Endothelial cell of umbilical vein (primary cell): ENCODE measurements around the gene IVD. TPM values are rescaled to one million over a fixed set of nuclear protein-coding genes. Genes with fewer than 3 reads are reported as not detected.

ENCODE experiments used
- BruUV-seq: library from RNA; stranded (reverse); fragments of 400-500 nt; replicated peaks from 2 replicates; lab custom pipeline; 2021; lab: Mats Ljungman, UMichigan
- CTCF ChIA-PET: fragments of 300-600, 350-600 bp; sonication (Branson Sonifier 250); formaldehyde crosslinking; loops from one replicate; lab custom pipeline; 2021; ENCODE audit warnings: antibody characterized with exemption, inconsistent platforms; lab: Charles Lee
- POLR2A ChIA-PET: fragments of 300-600, 350-600 bp; sonication (Branson Sonifier 250); formaldehyde crosslinking; loops from one replicate; lab custom pipeline; 2021; ENCODE audit warnings: antibody characterized with exemption, inconsistent platforms; lab: Charles Lee
- DNase-seq: peaks from one replicate; pipeline ENCODE4 v3.0.0-alpha.2; 2011; ENCODE audit warnings: low read depth, low spot score
- FAIRE-seq: peaks from 2 replicates; lab custom pipeline; 2011; peaks lifted over from hg19 to GRCh38; lab: Jason Lieb, UNC
- H2AFZ ChIP-seq: 2 replicates; pipeline ENCODE4 v1.6.0; 2012; ENCODE audit warnings: low read depth, low read length, control low read depth, inconsistent platforms
- H3K27ac ChIP-seq: 2 replicates; pipeline ENCODE4 v1.5.1; 2011; ENCODE audit warnings: low read depth, mild to moderate bottlenecking, control low read depth, low read length, moderate library complexity; ENCODE audit not compliant: insufficient read depth
- H3K27me3 ChIP-seq, 2 experiments: 2 replicates each; pipeline versions ENCODE4 v1.6.0 to v1.6.1; 2011; ENCODE audit warnings: low read length in 2 of 2, mixed read lengths in 1 of 2; ENCODE audit not compliant: control insufficient read depth in 2 of 2, insufficient read depth in 2 of 2
- H3K36me3 ChIP-seq, 2 experiments: 2 replicates in 1 of 2; 3 replicates in 1 of 2; pipeline ENCODE4 v1.5.1; 2011; ENCODE audit warnings: low read length in 2 of 2, mild to moderate bottlenecking in 1 of 2, moderate library complexity in 1 of 2; ENCODE audit not compliant: control insufficient read depth in 2 of 2, insufficient read depth in 2 of 2; ENCODE audit errors: extremely low read depth in 1 of 2
- H3K4me1 ChIP-seq: 3 replicates; pipeline ENCODE4 v1.5.1; 2011; ENCODE audit warnings: mild to moderate bottlenecking, low read length; ENCODE audit not compliant: control insufficient read depth, insufficient read depth; ENCODE audit errors: extremely low read depth
- H3K4me2 ChIP-seq: 2 replicates; pipeline ENCODE4 v1.6.1; 2011; ENCODE audit warnings: low read length, control low read depth, mixed read lengths; ENCODE audit not compliant: insufficient read depth
- H3K4me3 ChIP-seq, 3 experiments: fragments of 200-600 bp in 1 of 3; sonication (generic), shearing (Covaris generic) in 1 of 3; replicated peaks in 1 of 3; 2 replicates each; pipeline ENCODE4 v1.5.1; 2011 to 2016; ENCODE audit warnings: control low read depth in 3 of 3, low read length in 3 of 3, mild to moderate bottlenecking in 2 of 3, inconsistent platforms in 1 of 3, low read depth in 1 of 3, moderate library complexity in 1 of 3; ENCODE audit not compliant: insufficient read depth in 1 of 3
- H3K79me2 ChIP-seq: 2 replicates; pipeline ENCODE4 v1.6.0; 2012; ENCODE audit warnings: low read length, inconsistent platforms; ENCODE audit not compliant: control insufficient read depth, insufficient read depth
- H3K9ac ChIP-seq: replicated peaks from 2 replicates; pipeline ENCODE3; 2011; ENCODE audit warnings: low read length, control low read depth; ENCODE audit not compliant: insufficient read depth; ENCODE audit errors: extremely low read depth
- H3K9me1 ChIP-seq: replicated peaks from 3 replicates; pipeline ENCODE4 v1.6.0; 2011; ENCODE audit warnings: mild to moderate bottlenecking, low read length; ENCODE audit not compliant: control insufficient read depth, insufficient read depth; ENCODE audit errors: extremely low read depth
- H3K9me3 ChIP-seq: replicated peaks from 2 replicates; pipeline ENCODE4 v1.5.1; 2012; ENCODE audit warnings: low read length, inconsistent platforms; ENCODE audit not compliant: control insufficient read depth, insufficient read depth
- H4K20me1 ChIP-seq: replicated peaks from 2 replicates; pipeline ENCODE3; 2011; ENCODE audit warnings: mild to moderate bottlenecking, low read length; ENCODE audit not compliant: control insufficient read depth, insufficient read depth; ENCODE audit errors: extremely low read depth
- CTCF ChIP-seq, 2 donors: IDR thresholded peaks; 1 replicate in 1 of 2; 2 replicates in 1 of 2; pipeline ENCODE4 v1.5.1; 2011; ENCODE audit warnings: low read length in 2 of 2, mild to moderate bottlenecking in 2 of 2, moderate library complexity in 2 of 2, control low read depth in 1 of 2, inconsistent platforms in 1 of 2, low read depth in 1 of 2; ENCODE audit not compliant: insufficient read depth in 1 of 2; ENCODE audit errors: extremely low read depth in 1 of 2
- EZH2 ChIP-seq: IDR thresholded peaks from 2 replicates; pipeline ENCODE4 v1.6.1; 2012; ENCODE audit warnings: borderline replicate concordance, low read depth, mild to moderate bottlenecking, moderate library complexity, low read length, inconsistent platforms; ENCODE audit not compliant: severe bottlenecking
- FOS ChIP-seq: IDR thresholded peaks from 2 replicates; pipeline ENCODE4 v1.6.1; 2011; ENCODE audit warnings: mild to moderate bottlenecking, low read length, moderate library complexity, borderline replicate concordance; ENCODE audit not compliant: insufficient read depth
- GATA2 ChIP-seq: IDR thresholded peaks from 2 replicates; pipeline ENCODE4 v1.7.0; 2011; ENCODE audit warnings: low read depth, mild to moderate bottlenecking, moderate library complexity, mixed read lengths, low read length; ENCODE audit not compliant: insufficient read length, insufficient read depth
- JUN ChIP-seq: IDR thresholded peaks from 2 replicates; pipeline ENCODE4 v1.6.1; 2011; ENCODE audit warnings: borderline replicate concordance, low read depth; ENCODE audit not compliant: insufficient read length, insufficient read depth
- MYC ChIP-seq: IDR thresholded peaks from one replicate; pipeline ENCODE4 v1.6.1; 2011; ENCODE audit warnings: mild to moderate bottlenecking, low read depth, low read length
- POLR2A ChIP-seq: IDR thresholded peaks from 2 replicates; pipeline ENCODE4 v1.6.1; 2012; ENCODE audit warnings: low read depth, mild to moderate bottlenecking, control low read depth, low read length
- POLR2AphosphoS5 ChIP-seq: IDR thresholded peaks from 2 replicates; pipeline ENCODE4 v1.6.1; 2012; ENCODE audit warnings: low read depth, mild to moderate bottlenecking, control low read depth, low read length, moderate library complexity; ENCODE audit not compliant: insufficient read depth
- dilution Hi-C: fragments of 300-500 bp; cut with MboI; formaldehyde crosslinking; loops from one replicate; pipeline ENCODE4 v1.15.0; 2019; ENCODE audit warnings: low sequenced_read_pairs; ENCODE audit not compliant: extremely low pct_ligation_motif_present
- intact Hi-C: fragments of 100-400 bp; cut with micrococcal nuclease; formaldehyde crosslinking; loops from one replicate; pipeline ENCODE4 v1.10.0; 2022
- polyA plus RNA-seq, 4 experiments: library from polyadenylated mRNA; depleted of rRNA in 3 of 4; stranded (reverse) in 3 of 4; unstranded in 1 of 4; fragments of >200 nt; gene quantifications; 2 replicates each; pipeline versions ENCODE4 v1.2.1 to v1.2.3, GENCODE V29; 2011 to 2012; ENCODE audit warnings: missing spikeins in 1 of 4
- total RNA-seq: library from RNA; stranded (reverse); gene quantifications from 2 replicates; pipeline ENCODE4 v1.2.3, GENCODE V29; 2021
- TF ChIP-seq, protein P1 (sequence below): IDR thresholded peaks from 2 replicates; pipeline ENCODE4 v1.6.1; 2011; ENCODE audit not compliant: insufficient read depth, insufficient read length

Gene IVD
- total and polyA plus RNA-seq, 2 donors (not counting 3 experiments of a cell fraction or from before 2014, with no cell fraction given) = 34.1 to 62.5 TPM

DNA sequence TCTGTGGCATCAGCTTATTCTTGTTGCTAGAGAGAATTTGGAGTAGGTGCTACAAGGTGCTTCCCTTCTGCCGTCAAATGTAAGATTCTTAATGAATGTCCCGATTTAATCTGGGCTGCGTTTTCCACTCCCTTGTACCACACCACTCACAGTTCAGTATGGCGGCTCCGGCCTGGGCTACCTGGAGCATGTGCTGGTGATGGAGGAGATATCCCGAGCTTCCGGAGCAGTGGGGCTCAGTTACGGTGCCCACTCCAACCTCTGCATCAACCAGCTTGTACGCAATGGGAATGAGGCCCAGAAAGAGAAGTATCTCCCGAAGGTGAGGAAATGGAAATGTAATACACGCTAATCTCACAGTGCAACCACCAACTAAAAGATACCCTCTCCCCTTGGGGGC lies 4.9 kb downstream of the IVD start:
- Histone ChIP-seq H2AFZ (no peak overlapping the region), H3K4me1 (peaks cover 6% of the 10 kb centered on the region), H3K36me3 (peaks cover 20 to 42% of the 10 kb centered on the region in 2 experiments), H3K4me3 (no peak overlapping the region), H3K9ac (no peak overlapping the region), H3K27ac (no peak overlapping the region), H3K9me3 (no peaks in the 10 kb centered on the region), H3K9me1 (no peaks in the 10 kb centered on the region), H4K20me1 (no peaks in the 10 kb centered on the region), H3K79me2 (peaks cover 15% of the 10 kb centered on the region), H3K4me2 (no peak overlapping the region), H3K27me3 (no peaks in the 10 kb centered on the region)
- ChIA-PET POLR2A (interaction anchor here (0.6 kb wide), 1 partner anchor 38 kb away, joined by 3 read pairs; no protein-coding TSS in a partner anchor), CTCF (interaction anchor here (1.3 to 1.4 kb wide), 2 partner anchors 11 to 66 kb away, joined by 3 to 6 read pairs; no protein-coding TSS in a partner anchor)
- DNase-seq = no peak
- TF ChIP-seq, protein P1, sequence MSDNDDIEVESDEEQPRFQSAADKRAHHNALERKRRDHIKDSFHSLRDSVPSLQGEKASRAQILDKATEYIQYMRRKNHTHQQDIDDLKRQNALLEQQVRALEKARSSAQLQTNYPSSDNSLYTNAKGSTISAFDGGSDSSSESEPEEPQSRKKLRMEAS = no peak
- TF ChIP-seq CTCF (IDR thresholded peaks at IDR 0.05; ENCODE audit: extremely low read depth in 1 of 2, insufficient read depth in 1 of 2, low read depth in 1 of 2, low read length in 2 of 2) (no peak), POLR2A (no peak)
- dilution Hi-C loops = no loop called here
- intact Hi-C loops = no loop called here
- BruUV-seq = no TSS peak
- no peak for FAIRE-seq

GRCh38 chr15:40412095-40412759 lies 6.6 kb downstream of the IVD start:
- BruUV-seq = no TSS peak
- dilution Hi-C loops = no loop called here
- H4K20me1 ChIP-seq = no peaks in the 10 kb centered on the region
- no peak overlapping the region for H3K9ac ChIP-seq
- DNase-seq = no peak
- intact Hi-C loops = no loop called here
- H3K4me1 ChIP-seq = no peaks in the 10 kb centered on the region
- H3K27me3 ChIP-seq = no peaks in the 10 kb centered on the region
- TF ChIP-seq FOS (no peak), GATA2 (no peak), CTCF (IDR thresholded peaks at IDR 0.05; ENCODE audit: extremely low read depth in 1 of 2, insufficient read depth in 1 of 2, low read depth in 1 of 2, low read length in 2 of 2) (no peak), POLR2A (no peak), JUN (no peak), POLR2AphosphoS5 (no peak), EZH2 (no peak), MYC (no peak)
- TF ChIP-seq, protein P1 = no peak
- ChIA-PET CTCF (no interaction called here), POLR2A (no interaction called here)
- H3K9me3 ChIP-seq = no peaks in the 10 kb centered on the region
- peaks cover 22 to 53% of the 10 kb centered on the region in 2 experiments for H3K36me3 ChIP-seq
- no peak overlapping the region for H2AFZ ChIP-seq
- H3K79me2 ChIP-seq = peaks cover 3% of the 10 kb centered on the region
- H3K4me3 ChIP-seq = no peak overlapping the region
- no peak overlapping the region for H3K27ac ChIP-seq
- H3K4me2 ChIP-seq = no peak overlapping the region
- FAIRE-seq = no peak
- no peaks in the 10 kb centered on the region for H3K9me1 ChIP-seq
